Occipital lobe (tissue), 2 donors: ENCODE data around the gene PIF1. TPM values are rescaled to one million over a fixed set of nuclear protein-coding genes. Genes with fewer than 3 reads are reported as not detected.
"Not testable (repeated sequence)": the region's sequence is repeated elsewhere in the genome, so short reads cannot be mapped to it uniquely, and the experiment has no call there.

Source experiments
- DNase-seq: peaks from one replicate; lab custom pipeline; 2025; lab: John Stamatoyannopoulos, UW
- total RNA-seq: library from RNA; depleted of rRNA; stranded (reverse); fragments of >200 nt; gene quantifications from one replicate; pipeline ENCODE4 v1.2.3, GENCODE V29; 2014

Gene PIF1
- total RNA-seq, 1 donor from 2014 or later = 0.47 TPM

DNA sequence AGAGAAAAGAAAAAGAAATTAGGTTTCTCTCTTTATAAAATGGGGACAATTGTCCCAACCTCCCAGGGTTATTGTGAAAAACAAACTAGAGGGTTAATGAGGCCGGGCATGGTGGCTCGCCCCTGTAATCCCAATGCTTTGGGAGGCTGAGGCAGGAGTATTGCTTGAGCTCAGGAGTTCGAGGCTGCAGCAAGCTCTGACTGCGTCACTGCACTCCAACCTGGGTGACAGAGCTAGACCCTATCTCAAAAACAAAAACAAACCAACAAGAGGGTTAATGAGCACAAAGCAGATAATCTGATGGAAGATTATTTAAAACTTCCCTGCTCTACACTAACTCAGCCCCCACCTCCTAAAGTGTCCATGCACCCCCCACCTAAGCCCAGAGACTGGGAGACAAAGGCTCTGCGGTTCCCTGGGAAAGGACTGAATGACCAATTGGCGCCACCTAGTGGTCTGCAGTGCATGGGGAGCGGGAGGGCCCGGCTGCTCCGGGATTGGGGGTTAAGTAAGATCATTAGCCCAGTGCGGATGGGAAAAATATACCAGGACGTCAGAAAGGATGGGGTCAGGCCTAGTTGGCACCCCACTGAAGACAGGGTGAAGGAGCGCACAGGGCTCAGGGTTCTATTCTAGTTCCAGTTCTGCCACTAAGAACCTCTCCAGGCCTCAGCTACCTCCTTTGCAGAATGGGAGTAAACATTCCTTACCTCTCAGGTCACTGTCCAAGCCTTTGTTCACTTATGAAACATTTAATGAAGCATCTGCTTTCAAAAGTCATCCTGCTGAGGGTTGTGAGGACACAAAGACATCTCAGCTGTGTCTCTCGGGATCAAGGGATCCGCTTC, 15.6 kb downstream of the PIF1 start:
- peak; percentile 55 for DNase-seq

DNA sequence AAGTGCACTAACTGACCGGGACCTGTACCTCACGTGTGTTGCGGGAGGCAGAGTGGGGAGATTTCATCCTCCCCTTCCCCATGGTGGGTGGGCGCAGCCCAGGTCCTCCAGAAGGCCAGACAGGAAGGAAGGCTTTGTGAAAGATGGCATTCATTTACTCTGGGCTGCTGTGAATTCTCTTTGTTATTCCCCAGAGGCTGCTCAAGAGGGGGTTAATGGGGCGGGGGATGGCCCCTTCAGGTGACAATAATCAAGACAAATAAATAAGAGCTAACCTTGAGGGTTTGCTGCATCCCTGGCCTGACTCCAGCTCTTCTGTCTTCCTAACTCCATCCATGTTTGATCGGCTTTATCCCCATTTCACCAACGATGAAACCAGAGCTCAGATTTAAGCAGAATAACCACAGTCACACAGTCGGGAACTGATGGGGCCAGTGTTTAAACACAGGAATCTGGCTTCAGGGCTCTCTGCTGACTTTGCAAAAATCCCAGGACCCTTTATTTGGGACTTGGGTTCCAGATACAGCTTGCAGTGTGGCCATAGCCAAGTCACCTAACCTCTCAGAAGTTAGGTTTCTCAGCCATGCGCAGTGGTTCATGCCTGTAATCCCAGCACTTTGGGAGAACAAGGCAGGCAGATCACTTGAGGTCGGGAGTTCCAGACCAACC, 16.5 kb downstream of the PIF1 start:
- no peak for DNase-seq

DNA sequence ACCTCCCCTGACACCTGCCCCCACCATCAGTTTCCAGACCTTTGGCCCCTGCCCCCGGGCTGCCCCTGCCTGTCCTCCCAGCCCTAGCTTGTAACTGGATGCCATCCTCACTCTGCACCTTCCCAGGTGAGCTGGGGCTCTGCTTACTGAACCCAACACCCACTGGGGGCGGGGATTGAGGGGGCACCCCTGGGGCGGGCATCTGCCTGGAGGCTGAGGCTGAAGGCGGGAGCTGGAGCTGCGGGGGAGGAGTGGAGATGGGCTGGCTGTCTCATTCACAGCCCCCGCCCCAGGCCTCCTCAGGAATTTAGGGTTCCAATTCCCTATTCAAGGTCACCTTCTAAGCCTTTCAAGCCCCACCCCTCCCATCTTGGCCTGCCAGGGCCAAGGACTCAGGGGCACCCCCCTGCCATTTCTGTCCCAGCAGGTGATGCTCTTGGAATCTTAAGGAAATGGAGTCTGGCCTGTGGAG, 17.7 kb downstream of the PIF1 start:
- no peak for DNase-seq

DNA sequence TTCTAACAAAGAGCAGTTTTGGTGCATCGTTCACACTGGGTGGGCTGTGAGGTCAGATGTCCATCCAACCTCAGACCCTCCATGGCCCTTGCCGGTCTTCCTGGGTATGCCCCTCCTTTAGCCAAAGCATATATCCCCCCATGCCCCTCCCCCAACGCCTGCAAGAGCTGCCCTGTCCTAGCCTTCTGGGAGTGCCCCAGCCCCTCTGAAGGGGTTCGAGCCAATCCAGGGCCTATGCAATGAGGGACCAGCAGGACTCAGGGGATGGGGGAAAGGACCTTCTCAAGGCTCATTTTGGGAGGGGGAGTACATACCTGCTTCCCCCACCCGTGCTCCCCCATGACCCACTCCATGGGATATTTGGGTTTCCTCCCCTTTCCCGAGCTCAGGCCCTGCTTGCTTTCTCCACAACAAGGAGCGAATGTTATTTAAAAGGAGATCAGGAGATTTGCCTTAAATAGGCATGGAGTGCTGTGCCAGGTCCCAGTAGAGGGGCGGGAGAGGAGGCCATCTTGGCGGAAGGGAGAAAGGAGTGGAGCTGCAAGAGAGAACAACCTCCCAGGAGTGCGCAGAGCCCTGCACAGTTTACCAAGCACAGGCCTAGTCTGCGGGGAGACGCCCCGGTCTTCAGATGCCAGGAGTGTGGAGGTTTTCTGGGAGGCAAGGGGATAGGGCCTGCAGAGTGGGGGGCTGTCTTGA, 18.2 kb downstream of the PIF1 start:
- DNase-seq = no peak

DNA sequence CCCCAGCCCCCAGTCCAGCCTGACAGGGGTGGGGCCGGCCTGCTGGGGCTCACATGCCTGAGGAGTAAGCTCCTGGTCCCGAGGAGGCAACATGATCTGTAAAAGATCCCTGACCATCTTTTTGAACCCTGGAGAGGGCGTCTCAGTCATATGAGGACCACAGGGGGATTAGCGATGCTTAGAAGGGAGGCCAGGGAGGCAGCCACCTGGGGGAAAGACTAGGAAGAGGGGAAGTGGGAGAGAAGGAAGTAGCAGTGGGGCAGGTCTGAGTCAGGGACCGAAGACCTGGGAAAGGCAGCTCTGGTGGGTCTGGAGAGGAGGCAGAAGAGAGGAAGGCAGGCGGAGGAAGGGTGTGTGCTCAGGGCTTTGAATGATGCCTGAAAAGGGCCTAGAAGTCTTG, 18.9 kb downstream of the PIF1 start:
- no peak for DNase-seq

DNA sequence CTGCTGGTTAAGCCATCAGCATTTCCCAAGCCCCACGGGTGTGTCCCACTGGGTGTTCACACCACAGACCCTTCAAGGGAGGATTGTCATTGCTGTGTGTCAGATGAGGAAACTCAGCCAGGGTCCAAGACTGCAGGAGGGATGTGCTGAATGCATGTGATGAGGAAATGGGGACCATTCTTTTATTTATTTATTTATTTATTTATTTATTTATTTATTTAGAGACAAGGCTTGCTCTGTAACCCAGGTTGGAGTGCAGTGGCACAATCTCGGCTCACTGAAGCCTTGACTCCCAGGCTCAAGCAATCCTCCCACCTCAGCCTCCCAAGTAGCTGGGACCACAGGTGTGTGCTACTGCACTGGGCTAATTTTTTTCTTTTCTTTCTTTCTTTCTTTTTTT, 20.8 kb downstream of the PIF1 start:
- DNase-seq = no peak

DNA sequence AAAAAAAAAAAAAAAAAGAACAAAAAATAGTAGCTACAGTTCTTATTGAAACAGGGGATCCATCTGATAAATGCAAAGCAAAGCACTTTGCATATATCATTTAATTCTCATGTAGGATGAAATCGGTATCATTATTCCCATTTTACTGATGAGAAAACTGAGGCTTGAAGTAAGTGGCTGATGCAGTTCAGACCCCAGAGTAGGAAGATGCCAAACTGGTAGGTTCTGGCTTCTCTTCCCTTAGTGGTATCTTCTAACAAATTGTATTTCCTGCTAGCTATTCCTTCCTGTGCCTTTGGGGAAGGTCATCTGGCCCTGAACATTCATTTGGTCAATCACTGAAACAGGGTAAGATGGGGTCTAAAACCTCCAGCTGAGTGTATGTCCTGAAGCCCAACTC, 21.9 kb downstream of the PIF1 start:
- no peak for DNase-seq

DNA sequence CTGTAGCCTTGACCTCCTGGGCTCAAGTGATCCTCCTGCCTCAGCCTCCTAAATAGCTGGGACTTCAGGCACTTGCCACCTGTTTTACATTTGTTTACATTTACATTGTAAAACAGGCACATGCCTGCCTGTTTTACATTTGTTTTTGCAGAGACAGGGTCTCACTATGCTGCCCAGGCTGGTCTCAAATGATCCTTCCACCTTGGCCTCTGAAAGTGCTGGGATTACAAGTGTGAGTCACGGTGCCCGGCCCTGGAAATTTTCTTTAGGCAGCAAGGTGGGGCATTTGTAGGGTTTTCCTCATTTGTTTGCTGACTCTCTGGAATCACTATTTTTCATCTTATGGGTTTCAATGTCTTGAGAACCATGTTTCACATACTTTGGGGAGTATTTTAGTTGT, 25.0 kb downstream of the PIF1 start:
- no peak for DNase-seq

DNA sequence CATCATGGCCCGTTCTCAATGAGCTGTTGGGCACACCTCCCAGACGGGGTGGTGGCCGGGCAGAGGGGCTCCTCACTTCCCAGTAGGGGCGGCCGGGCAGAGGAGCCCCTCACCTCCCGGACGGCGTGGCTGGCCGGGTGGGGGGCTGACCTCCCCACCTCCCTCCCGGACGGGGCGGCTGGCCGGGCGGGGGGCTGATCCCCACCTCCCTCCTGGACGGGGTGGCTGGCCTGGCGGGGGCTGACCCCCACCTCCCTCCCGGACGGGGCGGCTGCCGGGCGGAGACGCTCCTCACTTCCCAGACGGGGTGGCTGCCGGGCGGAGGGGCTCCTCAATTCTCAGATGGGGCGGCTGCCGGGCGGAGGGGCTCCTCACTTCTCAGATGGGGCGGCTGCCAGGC, 26.5 kb downstream of the PIF1 start:
- not testable (repeated sequence) for DNase-seq

DNA sequence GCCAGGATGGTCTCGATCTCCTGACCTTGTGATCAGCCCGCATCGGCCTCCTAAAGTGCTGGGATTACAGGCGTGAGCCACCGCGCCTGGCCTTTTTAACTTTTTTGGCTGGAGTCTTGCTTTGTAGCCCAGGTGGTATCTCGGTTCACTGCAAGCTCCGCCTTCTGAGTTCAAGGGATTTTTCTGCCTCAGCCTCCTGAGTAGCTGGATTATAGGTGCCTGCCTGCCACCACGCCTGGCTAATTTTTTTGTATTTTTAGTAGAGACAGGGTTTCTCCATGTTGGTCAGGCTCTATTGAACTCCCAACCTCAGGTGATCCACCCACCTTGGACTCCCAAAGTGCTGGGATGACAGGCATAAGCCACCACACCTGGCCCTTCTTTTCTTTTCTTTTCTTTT, 29.5 kb downstream of the PIF1 start:
- DNase-seq = not testable (repeated sequence)

DNA sequence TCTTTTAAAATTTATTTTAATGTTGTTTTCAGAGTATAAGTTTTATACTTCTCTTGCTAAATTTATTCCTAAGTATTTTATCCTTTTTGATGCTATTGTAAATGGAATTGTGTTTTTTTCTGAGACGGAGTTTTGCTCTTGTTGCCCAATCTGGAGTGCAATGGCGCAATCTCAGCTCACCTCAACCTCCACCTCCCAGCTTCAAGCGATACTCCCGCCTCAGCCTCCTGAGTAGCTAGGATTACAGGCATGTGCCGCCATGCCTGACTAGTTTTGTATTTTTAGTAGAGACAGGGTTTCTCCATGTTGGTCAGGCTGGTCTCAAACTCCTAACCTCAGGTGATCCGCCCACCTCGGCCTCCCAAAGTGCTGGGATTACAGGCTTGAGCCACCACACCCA, 30.1 kb downstream of the PIF1 start:
- not testable (repeated sequence) for DNase-seq

DNA sequence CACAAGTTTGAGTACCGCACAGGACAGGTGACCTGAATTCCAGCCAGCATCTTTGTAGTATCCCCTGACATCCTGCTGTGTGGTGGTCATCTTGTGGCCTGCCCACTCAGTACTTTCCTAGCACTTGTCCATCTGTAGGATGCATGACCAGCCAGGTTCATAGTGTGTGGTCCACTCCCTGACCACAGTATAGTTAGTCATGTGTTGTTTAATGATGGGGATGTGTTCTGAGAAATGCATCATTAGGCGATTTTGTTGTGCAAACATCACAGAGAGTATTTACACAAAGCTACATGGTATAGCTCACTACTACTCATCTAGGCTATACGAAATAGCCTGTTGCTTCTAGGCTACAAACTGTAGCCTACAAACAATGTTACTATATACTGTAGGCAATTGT, 33.2 kb downstream of the PIF1 start:
- DNase-seq = no peak

DNA sequence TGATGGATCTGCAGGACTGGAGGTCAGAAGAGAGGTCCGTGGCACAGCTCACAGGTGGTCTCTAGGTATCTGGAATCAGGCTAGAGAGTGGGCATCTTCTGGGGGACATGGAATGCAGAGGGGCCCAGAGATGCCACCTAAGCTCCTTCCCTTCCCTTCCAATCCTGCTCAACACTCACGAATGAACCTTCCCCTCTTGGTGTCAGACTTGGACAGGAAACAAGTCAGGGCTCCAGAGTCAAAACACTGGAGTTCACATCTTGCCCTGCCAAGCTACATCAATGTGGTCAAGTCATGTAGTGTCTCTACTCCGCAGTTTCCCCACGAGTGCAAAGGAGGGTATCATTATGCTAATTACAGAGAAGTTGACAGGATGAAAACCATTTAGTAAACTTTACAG, 34.0 kb downstream of the PIF1 start:
- DNase-seq = no peak

DNA sequence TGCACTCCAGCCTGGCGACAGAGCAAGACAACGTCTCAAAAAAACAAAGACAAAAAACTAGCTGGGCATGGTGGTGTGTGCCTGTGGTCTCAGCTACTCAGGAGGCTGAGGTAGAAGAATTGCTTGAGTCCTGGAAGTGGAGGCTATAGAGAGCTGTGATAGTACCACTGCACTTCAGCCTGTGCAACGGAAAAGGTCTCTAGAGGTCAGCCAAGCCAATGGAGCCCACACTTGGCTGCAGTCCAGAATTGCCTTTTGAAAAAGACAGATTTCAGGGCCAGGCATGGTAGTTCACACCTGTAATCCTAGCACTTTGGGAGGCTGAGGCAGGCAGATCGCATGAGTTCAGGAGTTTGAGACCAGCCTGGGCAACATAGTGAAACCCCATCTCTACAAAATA, 41.7 kb downstream of the PIF1 start:
- DNase-seq = no peak

DNA sequence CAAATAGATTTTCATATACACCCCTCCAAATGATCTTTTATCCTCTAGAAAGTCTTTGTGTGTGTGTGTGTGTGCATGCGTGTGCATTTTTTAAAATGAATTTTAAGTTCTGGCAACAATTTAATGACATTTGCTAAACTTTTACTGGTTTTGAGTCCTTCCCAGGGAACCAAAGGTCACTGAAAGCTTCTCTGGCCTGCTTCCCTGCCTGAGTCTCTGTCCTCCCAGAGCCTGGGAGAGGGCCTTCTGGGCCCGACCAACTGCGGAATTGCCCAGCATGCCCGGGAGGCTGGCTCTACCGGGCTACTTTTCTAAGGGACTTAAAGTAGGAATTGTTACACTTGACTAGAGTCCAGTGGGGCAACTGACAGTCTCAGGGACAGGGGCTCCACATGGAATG, 42.7 kb downstream of the PIF1 start:
- DNase-seq = no peak

DNA sequence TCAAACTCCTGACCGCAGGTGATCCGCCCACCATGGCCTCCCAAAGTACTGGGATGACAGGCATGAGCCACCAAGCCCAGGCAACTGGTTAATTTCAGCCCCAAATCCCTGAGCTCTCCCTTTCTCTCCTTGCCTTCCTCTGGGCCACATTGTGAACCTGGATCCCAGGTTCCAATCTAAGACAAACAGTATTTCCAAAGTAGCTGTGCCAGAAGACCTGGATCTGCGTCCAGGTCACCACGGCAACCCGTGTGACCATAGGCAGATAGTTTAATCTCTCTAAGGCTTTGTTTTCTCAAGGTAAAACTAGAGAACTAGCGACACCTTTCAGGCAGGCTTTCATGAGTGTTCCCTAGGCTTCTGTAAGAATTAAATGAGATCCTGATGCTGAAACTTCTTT, 44.1 kb downstream of the PIF1 start:
- no peak for DNase-seq

DNA sequence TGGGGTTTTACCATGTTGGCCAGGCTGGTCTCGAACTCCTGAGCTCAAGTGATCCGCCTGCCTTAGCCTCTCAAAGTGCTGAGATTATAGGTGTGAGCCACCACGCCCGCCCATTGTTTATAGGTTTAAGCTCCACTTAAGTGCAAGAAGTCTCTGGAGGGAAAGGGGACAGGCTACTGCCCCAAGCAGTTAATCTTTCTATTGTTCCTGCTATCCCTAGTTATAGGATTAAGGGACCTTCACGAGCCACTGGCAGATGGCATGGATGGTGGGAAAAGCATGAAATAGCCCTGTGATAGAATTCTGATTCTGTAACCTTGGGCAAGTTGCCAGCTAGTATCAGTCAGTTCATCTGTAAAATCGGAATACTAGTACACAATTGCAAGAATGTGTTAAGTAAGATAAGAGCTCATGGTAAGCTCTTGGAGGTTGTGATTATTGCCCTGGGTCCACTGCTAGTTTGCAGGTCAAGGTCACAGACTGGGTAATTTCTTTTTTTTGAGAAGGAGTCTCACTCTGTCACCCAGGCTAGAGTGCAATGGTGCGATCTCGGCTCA, 44.8 kb downstream of the PIF1 start:
- DNase-seq = no peak

DNA sequence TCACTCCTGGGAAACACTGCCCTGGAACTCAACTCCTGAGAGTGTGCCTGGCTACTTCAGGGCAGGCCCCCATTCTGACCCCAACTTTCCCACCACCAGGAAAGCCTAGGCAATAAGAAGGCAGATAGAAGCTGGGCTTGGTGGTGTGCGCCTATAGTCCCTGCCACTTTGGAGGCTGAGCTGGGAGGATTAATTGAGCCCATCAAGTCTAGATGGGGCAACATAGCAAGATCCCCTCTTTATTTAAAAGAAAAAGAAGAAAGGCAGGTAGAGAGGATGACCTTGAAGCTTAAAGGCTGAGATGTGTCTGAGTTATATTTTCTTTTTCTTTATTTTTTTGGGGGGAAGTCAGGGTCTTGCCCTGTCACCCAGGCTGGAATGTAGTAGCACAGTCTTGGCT, 45.8 kb downstream of the PIF1 start:
- no peak for DNase-seq

DNA sequence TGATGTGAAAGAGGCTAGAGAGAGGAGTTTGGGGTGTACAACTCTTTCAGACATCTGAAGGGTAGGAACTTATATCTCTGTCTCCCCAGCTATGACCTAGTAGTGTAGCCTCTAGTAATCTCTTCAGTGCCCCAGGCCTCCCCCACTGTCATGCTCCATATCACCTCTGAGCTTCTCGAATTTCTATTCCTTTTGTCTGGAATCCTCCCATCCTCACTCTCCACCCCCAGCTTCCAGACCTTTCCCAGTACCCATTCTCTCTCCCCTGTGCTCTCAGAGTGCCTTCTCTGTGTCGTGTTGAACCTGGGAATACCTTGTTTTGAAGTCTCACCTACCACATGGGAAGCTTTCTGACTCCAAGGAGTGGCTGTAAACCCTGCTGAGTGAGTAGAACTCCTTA, 46.4 kb downstream of the PIF1 start:
- DNase-seq = no peak

DNA sequence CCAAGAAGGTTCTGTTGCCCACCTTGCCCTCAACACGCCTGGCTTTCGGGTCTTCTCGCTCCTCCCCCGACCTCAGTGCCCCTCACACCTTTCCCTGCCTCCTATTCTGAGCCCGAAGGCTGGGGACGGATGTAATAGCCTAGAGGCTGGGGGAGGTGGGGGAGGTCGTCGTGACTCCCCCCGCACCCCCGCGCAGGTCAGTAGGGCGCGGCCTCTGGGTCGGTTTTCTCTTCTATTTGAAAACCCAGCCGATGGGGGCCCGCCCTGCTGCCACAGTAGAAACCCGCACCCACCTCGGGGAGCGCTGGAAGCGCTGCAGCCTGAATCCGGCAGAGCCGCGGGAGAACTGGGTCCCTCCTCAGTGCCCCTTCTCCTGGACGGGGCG, 49.1 kb downstream of the PIF1 start:
- no peak for DNase-seq

DNA sequence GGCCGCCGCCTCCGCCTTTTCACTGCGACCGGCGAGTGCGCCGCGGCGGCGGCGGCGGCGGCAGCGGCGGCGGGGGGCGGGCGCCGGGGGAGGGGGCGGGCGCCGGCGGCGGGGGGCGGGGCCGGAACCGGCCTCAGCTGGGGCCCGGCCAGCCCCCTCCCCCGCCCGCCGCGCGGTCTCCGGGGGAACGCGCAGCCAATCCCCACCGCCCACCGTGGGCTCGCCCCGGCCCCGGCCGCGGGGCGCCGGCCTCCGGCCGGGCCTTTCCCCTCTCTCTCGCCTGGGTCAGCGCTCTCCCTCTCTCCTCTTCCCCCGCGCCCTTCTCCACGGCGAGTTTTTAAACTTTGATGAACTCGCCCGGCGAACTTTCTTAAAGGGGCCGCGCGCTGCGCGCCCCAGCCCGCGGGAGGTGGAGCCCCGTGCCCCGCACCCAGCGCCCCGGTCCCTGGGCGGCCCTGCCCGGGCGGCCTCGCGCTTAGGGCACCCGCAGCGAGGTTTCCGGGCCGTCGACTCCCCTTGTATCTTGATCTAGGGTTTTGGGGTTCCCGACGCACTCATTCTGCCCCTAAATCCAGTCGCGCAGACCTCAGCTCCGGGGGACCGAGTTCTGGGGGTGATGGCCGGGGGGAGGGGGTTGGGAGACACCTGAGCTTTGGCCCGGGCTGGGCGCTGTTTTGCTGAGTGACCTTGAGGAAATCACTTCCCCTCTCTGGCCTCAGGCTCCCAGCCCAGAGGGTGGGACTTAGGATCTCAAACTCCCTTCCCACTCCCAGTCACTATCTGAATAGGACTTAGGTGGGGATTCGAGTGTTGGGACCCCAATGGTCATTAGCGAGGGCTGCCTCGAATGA, 49.7 kb downstream of the PIF1 start, which contains the start of gene RBPMS2:
Gene RBPMS2, minus strand, starts transcription at position 39 of the 851 bp plus-strand sequence. CDS start 270 bp downstream, outside the sequence.
- DNase-seq = no peak
